Left lung (tissue), 10 donors: ENCODE results near the gene CEACAM19. TPM values are rescaled to one million over a fixed set of nuclear protein-coding genes. Genes with fewer than 3 reads are reported as not detected.
A peak's percentile ranks its signal among the peaks of the same experiment; 100 is the strongest.

Experiments
- ATAC-seq: fragments of 200-7000 bp; cut with Tn5 transposase; one replicate; pipeline ENCODE4 v1.9.1; 2020; ENCODE audit warnings: moderate library complexity
- DNase-seq, 4 donors: peaks; one replicate each; pipeline ENCODE4 v3.0.0-alpha.2; 2013 to 2020
- H3K27ac ChIP-seq, 2 donors: fragments of 200-600 bp; sonication (generic) in 1 of 2; one replicate each; pipeline versions ENCODE4 v1.5.0 to v1.8.0; 2020 to 2021
- H3K27me3 ChIP-seq, 2 donors: fragments of 200-600 bp; sonication (generic) in 1 of 2; one replicate each; pipeline versions ENCODE4 v1.5.0 to v1.8.0; 2020 to 2021
- H3K36me3 ChIP-seq, 2 donors: fragments of 200-600 bp; sonication (generic) in 1 of 2; one replicate each; pipeline versions ENCODE4 v1.5.0 to v1.8.0; 2020 to 2021
- H3K4me1 ChIP-seq, 2 donors: fragments of 200-600 bp; one replicate each; pipeline ENCODE4 v1.8.0; 2021
- H3K4me3 ChIP-seq, 2 donors: fragments of 200-600 bp; sonication (generic) in 1 of 2; one replicate each; pipeline versions ENCODE4 v1.5.0 to v1.8.0; 2020 to 2021; ENCODE audit warnings: mild to moderate bottlenecking in 1 of 2
- H3K9me3 ChIP-seq, 2 donors: fragments of 200-600 bp; sonication (generic) in 1 of 2; one replicate each; pipeline versions ENCODE4 v1.5.0 to v1.8.0; 2020 to 2021
- intact Hi-C, 2 donors: fragments of 100-400 bp; cut with DNase I; formaldehyde crosslinking; loops; one replicate each; pipeline versions ENCODE4 v1.11.2 to v1.14.2; 2022
- polyA plus RNA-seq, 6 donors: library from polyadenylated mRNA; unstranded; fragments of 120-200 nt; gene quantifications; one replicate each; pipeline ENCODE4 v1.2.1, GENCODE V29; 2013; ENCODE audit not compliant: insufficient read length in 6 of 6
- total RNA-seq, 2 donors: library from RNA; stranded (reverse); fragmentation: NEBNext Ultra II Directional; extraction: Animal tissue kit (Norgen Biotek cat#: 25700); gene quantifications; one replicate each; pipeline ENCODE4 v1.2.1, GENCODE V29; 2021
- TF ChIP-seq, protein P1 (sequence below), 2 donors: fragments of 200-600 bp; sonication (generic) in 1 of 2; IDR thresholded peaks; one replicate each; pipeline versions ENCODE4 v1.5.0 to v1.8.0; 2021; ENCODE audit warnings: antibody characterized with exemption in 2 of 2
- donor health status: DM: no; HTN: yes; CAD: no.
- donor health status: DM: no; HTN: no; CAD: no.

CEACAM19 gene
- total and polyA plus RNA-seq, 8 donors: 4.1 to 21.9 (median 14.6) TPM

DNA sequence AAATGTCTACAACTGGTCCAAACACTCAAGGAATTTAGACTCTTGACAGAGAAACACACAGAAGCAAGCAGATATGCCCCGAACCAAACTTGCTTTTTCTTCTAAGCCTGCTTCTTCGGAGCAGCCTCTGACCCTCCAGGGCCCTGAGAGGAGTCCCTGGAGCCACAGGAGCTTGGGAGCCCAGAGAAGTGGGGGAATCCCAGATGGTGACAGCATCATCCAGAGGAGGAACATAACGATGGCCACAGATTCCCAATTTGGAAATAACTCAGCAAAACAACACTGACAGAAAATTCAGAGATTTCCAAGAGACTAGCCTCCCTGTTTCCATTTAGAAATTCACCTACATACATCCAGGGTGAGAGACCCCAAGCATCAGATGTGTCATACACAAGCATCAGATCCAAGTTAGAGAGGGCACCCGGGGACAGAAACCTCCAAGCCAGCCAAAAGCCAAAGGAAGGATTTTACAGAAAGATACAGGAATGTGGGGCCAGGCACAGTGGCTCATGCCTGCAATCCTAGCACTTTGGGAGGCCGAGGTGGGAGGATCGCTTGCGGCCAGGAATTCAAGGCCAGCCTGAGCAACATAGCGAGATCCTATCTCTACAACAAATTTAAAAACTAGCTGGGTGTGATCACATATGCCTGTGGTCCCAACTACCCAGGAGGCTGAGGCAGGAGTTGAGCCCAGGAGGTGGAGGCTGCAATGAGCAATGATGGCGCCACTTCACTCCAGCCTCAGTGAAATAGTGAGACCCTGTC is 29.6 kb upstream of the CEACAM19 start:
- H3K4me3 ChIP-seq: no peak overlapping the region
- no peaks in the 10 kb centered on the region for H3K27me3 ChIP-seq
- ATAC-seq (no peak), DNase-seq (no peak)
- intact Hi-C loops: no loop called here
- no peak overlapping the region for H3K27ac ChIP-seq
- peaks cover 0 to 22% of the 10 kb centered on the region in 2 donors for H3K4me1 ChIP-seq
- H3K9me3 ChIP-seq: no peaks in the 10 kb centered on the region
- peaks cover 0 to 7% of the 10 kb centered on the region in 2 donors for H3K36me3 ChIP-seq
- TF ChIP-seq, protein P1, sequence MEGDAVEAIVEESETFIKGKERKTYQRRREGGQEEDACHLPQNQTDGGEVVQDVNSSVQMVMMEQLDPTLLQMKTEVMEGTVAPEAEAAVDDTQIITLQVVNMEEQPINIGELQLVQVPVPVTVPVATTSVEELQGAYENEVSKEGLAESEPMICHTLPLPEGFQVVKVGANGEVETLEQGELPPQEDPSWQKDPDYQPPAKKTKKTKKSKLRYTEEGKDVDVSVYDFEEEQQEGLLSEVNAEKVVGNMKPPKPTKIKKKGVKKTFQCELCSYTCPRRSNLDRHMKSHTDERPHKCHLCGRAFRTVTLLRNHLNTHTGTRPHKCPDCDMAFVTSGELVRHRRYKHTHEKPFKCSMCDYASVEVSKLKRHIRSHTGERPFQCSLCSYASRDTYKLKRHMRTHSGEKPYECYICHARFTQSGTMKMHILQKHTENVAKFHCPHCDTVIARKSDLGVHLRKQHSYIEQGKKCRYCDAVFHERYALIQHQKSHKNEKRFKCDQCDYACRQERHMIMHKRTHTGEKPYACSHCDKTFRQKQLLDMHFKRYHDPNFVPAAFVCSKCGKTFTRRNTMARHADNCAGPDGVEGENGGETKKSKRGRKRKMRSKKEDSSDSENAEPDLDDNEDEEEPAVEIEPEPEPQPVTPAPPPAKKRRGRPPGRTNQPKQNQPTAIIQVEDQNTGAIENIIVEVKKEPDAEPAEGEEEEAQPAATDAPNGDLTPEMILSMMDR (IDR thresholded peaks at IDR 0.05): no peak

DNA sequence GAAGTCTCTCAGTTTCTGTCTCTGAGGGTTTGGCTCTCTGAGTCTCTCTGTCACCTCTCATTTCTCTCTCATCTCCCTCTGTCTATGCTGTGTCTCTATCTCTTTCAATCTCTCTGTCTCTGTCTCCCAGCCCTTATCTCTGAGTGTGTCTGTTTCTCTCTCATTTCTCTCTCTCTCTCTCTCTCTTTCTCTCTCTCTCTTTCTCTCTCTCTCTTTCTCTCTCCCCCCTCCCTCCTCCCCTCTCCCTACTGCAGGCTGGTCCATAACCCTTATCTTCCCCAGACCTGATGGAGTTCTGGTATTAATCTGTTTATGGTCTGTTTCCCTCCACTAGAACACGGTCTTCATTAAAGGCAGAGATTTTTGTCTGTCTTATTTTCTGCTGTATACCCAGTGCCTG is 28.9 kb upstream of the CEACAM19 start:
- no peak overlapping the region for H3K27ac ChIP-seq

DNA sequence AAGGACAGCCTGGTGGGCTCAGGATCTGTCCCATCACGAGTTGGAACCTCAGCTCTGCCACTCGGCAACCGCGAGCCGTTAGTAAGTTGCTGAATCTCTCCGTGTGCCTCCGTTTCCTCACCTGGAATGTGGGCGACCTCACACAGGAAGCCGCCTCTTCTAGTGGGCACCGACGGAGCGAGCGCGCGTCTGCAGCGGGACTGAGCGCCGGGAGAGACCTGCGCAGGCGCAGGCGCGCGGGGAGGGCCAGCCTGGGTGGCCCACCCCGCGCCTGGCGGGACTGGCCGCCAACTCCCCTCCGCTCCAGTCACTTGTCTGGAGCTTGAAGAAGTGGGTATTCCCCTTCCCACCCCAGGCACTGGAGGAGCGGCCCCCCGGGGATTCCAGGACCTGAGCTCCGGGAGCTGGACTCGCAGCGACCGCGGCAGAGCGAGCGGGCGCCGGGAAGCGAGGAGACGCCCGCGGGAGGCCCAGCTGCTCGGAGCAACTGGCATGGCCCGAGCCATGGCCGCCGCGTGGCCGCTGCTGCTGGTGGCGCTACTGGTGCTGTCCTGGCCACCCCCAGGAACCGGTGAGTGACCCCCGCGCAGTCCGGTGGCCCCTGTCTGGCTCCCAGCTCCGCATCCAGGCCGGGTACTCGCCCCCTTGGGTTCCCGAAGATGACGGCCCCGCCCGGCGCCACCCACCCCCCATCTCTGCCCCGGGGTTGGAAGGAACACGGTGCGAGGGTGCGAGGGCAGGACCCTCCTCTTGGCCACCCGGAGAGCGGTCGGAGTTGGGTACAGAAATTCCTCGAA is 27.5 kb upstream of the CEACAM19 start, which contains the start of gene PVR:
Gene PVR, plus strand, starts transcription at position 306 of the 797 bp plus-strand sequence. Its CDS starts 187 bp downstream, at position 493.
- Histone ChIP-seq H3K27me3 (no peaks in the 10 kb centered on the region), H3K4me3 (peak within 1 kb of the TSS; percentile 71 to 83), H3K9me3 (no peaks in the 10 kb centered on the region), H3K27ac (peak within 1 kb of the TSS; percentile 86 to 87), H3K4me1 (peaks cover 11 to 42% of the 10 kb centered on the region in 2 donors), H3K36me3 (peaks cover 0 to 26% of the 10 kb centered on the region in 2 donors)
- peak; percentile 96 for ATAC-seq
- TF ChIP-seq, protein P1 (IDR thresholded peaks at IDR 0.05): no peak
- intact Hi-C loops: no loop called here
- peak; percentile 67 to 94 (median 80) for DNase-seq

More for the DNA sequence above, 28.9 kb upstream of the CEACAM19 start:
- ATAC-seq (no peak), DNase-seq (no peak)
- TF ChIP-seq, protein P1 (IDR thresholded peaks at IDR 0.05): no peak
- peaks cover 0 to 14% of the 10 kb centered on the region in 2 donors for H3K36me3 ChIP-seq
- H3K9me3 ChIP-seq: no peaks in the 10 kb centered on the region
- H3K4me1 ChIP-seq: peaks cover 0 to 28% of the 10 kb centered on the region in 2 donors
- H3K27me3 ChIP-seq: no peaks in the 10 kb centered on the region
- no peak overlapping the region for H3K4me3 ChIP-seq
- intact Hi-C loops: no loop called here

DNA sequence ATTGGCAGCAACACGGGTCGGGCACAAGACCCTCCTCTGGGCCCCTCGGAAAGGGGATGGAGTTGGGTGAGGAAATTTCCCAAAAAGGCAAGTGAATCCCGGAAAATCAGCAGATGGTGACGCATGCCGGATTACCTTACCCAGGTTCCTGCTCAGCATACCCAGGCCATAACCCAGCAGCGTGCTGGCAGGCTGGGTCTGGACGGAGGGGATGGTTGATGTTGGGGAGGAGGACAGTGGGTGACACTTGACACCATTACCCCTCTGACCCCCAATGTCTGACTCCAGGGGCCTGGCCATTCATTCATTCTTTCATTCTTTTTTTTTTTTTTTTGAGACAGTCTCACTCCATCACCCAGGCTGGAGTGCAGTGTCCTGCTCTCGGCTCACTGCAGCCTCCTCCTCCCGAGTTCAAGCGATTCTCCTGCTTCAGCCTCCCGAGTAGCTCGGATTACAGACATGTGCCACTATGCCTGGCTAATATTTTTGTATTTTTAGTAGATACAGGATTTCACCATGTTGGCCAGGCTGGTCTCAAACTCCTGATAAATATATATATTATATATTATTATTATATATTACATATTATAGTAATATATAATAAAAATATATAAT is 26.8 kb upstream of the CEACAM19 start:
- no peak for DNase-seq
- ATAC-seq: peak; percentile 64
- Histone ChIP-seq H3K4me1 (peaks cover 11 to 48% of the 10 kb centered on the region in 2 donors), H3K36me3 (peaks cover 0 to 34% of the 10 kb centered on the region in 2 donors), H3K4me3 (peak overlapping the region; percentile 71 to 83), H3K27me3 (no peaks in the 10 kb centered on the region), H3K27ac (peak overlapping the region; percentile 86 to 87), H3K9me3 (no peaks in the 10 kb centered on the region)
- intact Hi-C loops: no loop called here
- TF ChIP-seq, protein P1 (IDR thresholded peaks at IDR 0.05): no peak
